Vagina (tissue), 2 donors: ENCODE results near the gene SFTPA1.
"Not testable (repeated sequence)": the region's sequence is repeated elsewhere in the genome, so short reads cannot be mapped to it uniquely, and the experiment has no call there.

Source experiments
- POLR2A ChIP-seq, 2 donors: fragments of 450-650 bp; IDR thresholded peaks; one replicate each; pipeline ENCODE4 v1.6.1; 2017; ENCODE audit warnings: antibody characterized with exemption in 2 of 2, mild to moderate bottlenecking in 2 of 2, moderate library complexity in 2 of 2
- POLR2AphosphoS5 ChIP-seq, 2 donors: sonication (generic); formaldehyde crosslinking; IDR thresholded peaks; one replicate each; pipeline ENCODE4 v1.9.0; 2017; ENCODE audit warnings: antibody characterized with exemption in 2 of 2, mild to moderate bottlenecking in 2 of 2, low read depth in 1 of 2; ENCODE audit not compliant: insufficient read depth in 1 of 2
- TF ChIP-seq, protein P1 (sequence below), 3 experiments: fragments of 450-650 bp in 2 of 3; fragments of 200-600 bp in 1 of 3; sonication (generic) in 1 of 3; IDR thresholded peaks; one replicate each; pipeline ENCODE4 v1.5.1; 2017 to 2019; ENCODE audit warnings: antibody characterized with exemption in 3 of 3, mild to moderate bottlenecking in 2 of 3, moderate library complexity in 2 of 3

DNA sequence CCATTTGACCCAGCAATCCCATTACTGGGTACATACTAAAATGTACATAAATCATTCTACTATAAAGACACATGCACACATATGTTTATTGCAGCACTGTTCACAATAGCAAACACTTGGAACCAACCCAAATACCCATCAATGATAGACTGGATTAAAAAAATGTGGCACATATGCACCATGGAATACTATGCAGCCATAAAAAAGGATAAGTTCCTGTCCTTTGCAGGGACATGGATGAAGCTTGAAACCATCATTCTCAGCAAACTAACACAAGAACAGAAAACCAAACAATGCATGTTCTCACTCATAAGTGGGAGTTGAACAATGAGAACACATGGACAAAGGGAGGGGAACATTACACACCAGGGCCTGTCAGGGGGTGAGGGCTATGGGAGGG, 12.9 kb downstream of the SFTPA1 start:
- TF ChIP-seq, protein P1, sequence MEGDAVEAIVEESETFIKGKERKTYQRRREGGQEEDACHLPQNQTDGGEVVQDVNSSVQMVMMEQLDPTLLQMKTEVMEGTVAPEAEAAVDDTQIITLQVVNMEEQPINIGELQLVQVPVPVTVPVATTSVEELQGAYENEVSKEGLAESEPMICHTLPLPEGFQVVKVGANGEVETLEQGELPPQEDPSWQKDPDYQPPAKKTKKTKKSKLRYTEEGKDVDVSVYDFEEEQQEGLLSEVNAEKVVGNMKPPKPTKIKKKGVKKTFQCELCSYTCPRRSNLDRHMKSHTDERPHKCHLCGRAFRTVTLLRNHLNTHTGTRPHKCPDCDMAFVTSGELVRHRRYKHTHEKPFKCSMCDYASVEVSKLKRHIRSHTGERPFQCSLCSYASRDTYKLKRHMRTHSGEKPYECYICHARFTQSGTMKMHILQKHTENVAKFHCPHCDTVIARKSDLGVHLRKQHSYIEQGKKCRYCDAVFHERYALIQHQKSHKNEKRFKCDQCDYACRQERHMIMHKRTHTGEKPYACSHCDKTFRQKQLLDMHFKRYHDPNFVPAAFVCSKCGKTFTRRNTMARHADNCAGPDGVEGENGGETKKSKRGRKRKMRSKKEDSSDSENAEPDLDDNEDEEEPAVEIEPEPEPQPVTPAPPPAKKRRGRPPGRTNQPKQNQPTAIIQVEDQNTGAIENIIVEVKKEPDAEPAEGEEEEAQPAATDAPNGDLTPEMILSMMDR (IDR thresholded peaks at IDR 0.05) = not testable (repeated sequence)
- TF ChIP-seq POLR2A (IDR thresholded peaks at IDR 0.05); POLR2AphosphoS5 (IDR thresholded peaks at IDR 0.05; ENCODE audit: insufficient read depth in 1 of 2, low read depth in 1 of 2): not testable (repeated sequence)
